Fibroblast of gingiva (primary cell): Measurements from ENCODE around the gene ZNF426.
A peak's percentile ranks its signal among the peaks of the same experiment; 100 is the strongest.
"Not testable (repeated sequence)": the region's sequence is repeated elsewhere in the genome, so short reads cannot be mapped to it uniquely, and the experiment has no call there.

ENCODE experiments used
- DNase-seq: peaks from one replicate; pipeline ENCODE4 v3.0.0-alpha.2; 2011; ENCODE audit warnings: low read depth

Gene ZNF426

DNA sequence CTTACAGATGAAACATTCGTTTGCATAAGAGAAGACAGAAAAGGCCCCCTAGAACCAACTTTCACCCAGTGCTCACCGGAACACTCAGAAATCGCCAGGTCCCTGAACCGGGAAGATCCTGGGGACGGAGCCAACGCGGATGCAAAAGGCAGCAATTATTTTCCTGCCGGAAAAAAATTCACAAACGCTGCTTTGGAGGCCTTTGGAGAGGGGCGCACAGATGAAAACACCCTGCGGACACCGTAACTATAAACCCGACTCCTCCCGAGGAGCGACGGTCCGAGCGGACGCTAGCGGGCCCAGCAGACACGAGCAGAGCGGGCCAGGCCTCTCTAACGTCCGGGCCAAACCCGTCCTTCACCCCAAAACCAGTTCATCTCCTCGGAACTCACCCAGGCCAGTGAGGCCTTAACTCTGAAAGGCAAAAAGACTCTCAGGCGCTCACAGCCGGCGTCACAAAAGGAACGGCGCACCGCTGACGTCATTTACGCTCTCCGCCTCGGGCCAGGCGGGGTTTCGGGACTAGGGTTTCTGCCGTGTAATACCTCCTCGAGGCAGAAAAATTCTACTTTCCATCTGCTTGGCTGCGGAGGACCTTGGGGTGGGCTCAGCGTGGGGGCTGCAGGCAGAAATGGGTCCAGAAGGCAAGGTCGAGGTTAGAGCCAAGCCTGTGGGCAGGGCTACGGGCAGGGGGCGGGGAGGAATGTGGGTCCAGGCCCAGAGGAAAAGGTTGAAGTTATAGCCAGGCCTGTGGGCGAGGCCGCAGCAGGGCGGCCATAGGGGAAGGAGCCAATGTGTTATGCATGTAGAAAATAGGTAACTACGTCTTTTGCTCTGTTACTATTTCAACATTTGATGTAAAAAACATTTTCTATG lies at the start of gene ZNF426:
TSS of gene ZNF426 (minus strand) at position 463 of the 876 bp plus-strand sequence. CDS start 2,413 bp downstream, outside the sequence.
- peak; percentile 91 for DNase-seq

DNA sequence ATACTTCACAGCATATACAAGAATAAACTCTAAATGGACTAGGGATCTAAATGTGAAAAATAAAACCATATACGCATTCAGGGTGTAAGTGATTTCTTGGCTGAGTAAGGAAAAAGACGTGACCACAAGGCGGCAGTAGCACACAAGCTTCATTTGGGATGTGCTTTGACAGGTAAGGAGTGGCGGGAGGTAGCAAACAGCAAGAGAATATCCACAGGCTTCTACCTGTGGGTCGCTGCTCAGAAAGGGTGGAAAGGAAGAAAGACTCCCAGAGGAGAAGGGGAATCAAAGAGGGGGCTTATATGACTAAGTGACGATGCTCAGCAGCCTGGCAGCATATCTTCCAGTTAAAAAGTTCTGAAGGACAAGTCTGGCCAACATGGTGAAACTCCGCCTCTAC lies 48.3 kb upstream of the ZNF426 start:
- DNase-seq = peak; percentile 49

DNA sequence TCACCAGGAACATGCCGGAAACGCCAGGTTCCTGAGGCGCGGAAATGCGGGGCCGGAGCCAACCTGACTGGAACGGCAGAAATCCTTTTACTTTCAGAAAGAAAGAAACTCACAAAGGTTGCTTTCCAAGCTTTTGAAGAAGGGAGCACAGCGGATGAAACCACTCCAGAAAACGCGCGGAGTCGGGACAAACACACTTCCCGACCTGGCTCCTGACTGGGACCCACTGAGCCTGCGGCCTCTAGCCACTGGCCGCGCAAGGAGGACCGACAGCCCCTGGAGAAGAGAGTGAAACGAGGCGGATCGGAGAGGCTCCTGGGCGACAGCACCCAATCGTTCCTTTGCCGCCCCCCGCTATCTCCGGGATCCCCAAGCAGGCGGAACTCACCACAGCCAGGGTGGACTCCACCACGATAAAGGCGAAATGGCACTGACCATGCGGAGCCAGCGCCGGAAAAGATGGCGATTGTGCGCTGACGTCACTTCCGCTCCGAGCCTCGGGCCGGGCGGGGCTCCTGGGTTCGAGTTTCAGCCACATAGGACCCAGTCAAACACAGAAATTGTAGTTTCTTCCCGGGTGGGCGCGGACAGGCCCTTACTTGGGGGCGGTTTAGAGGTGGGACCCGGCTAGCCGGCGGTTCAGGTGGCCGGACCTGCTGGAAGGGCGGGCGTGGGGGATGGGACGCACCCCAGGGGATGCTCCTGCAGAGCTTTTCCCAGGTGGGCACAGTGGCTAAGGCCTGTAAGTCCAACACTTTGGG lies 45.8 kb upstream of the ZNF426 start, which contains the start of gene ZNF121:
TSS of gene ZNF121 (minus strand) at position 432 of the 761 bp plus-strand sequence. CDS start 16,407 bp downstream, outside the sequence.
- peak; percentile 71 for DNase-seq

DNA sequence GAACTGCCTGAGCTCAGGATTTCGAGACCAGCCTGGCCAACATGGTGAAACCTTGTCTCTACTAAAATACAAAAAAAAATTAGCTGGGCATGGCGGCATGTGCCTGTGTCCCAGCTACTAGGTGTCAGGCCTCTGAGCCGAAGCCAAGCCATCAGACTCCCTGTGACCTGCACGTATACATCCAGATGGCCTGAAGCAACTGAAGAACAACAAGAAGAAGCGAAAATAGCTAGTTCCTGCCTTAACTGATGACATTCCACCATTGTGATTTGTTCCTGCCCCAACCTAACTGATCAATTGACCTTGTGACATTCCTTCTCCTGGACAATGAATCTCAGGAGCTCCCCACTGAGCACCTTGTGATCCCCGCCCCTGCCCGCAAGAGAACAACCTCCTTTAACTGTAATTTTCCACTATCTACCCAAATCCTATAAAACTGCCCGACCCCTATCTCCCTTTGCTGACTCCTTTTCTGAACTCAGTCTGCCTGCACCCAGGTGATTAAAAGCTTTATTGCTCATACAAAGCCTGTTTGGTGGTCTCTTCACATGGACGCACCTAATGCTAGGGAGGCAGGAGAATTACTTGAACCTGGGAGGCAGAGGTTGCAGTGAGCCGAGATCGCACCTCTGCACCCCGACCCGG lies 43.8 kb upstream of the ZNF426 start:
- DNase-seq = not testable (repeated sequence)

DNA sequence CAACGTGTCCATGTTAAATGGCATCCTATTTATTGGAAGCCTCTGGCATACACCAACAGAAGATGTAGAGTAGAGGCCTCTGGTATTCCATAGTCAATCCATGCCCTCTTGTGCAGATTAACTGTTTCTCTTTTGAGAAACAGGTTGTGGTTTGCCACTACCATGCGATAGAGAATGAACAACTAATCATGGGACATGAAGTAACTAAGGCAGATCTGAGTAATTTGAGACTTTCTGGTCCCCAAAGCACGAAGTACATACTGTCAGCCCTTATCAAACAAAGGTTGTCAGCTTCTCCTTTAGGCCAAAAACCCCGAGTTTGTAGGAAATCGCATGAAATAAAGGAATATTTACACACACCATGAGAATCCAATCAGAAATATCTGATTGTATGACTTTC lies 42.3 kb upstream of the ZNF426 start:
- DNase-seq = no peak

DNA sequence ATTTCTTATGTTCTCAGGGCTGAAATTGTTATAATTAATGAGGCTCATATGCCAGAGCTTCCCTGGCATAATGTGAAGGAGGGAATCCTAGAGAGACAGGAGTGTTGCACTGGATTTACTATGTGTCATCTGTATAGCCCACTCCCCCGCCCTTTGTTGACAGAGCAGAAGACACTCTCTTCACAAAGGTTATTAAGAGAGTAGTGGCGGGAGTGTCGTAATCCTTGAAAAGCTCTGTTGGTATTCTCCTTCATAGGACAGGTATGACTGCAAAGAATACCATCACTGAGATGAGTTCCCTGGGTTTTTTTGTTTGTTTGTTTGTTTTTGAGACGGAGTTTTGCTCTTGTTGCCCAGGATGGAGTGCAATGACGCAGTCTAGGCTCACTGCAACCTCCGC lies 31.8 kb upstream of the ZNF426 start:
- DNase-seq = no peak

DNA sequence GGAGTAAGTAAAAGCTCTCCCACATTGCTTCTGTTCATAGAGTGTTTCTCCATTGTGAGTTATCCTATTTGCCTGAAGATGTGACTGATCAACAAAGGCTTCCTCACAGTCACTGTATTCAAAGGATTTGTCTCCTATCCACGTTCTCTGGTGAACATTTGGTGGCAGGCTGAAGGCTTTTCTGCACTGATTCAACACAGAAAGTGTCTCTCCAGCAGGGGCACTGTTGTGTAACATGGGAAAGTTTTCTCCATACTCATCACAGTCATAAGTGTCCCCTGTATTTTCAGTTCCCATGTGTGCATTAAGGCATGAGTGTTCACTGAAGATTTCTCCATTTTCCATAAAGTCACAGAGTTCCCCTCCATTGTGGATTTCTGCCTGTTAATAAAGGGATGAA lies 28.3 kb upstream of the ZNF426 start:
- no peak for DNase-seq

DNA sequence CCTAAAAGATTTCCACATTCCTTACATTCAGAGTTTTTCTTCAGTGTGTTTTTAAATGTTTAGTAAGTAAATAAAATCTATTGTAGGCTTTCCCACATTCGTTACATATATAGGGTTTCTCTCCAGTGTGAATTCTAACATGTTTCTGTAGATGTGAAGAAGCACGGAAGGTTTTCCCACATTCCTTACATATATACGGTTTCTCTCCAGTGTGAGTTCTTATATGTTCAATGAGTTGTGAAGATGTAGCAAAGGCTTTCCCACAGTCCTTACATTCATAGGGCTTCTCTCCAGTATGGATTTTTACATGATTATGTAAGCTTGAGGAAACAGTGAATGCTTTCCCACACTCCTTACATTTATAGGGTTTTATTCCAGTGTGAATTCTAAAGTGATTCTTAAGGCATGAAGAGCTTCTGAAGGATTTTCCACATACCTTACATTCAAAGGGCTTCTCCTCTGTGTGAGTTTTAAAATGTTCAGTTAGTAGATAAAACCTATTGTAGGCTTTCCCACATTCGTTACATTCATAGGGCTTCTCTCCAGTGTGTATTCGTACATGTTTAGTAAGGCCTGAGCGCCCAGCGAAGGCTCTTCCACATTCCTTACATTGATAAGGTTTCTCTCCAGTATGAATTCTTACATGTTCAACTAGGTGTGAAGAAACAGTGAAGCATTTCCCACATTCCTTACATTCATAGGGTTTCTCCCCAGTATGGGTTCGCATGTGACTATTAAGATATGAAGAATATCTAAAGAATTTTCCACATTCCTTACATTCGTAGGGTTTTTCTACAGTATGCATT lies 27.7 kb upstream of the ZNF426 start:
- peak; percentile 12 for DNase-seq

DNA sequence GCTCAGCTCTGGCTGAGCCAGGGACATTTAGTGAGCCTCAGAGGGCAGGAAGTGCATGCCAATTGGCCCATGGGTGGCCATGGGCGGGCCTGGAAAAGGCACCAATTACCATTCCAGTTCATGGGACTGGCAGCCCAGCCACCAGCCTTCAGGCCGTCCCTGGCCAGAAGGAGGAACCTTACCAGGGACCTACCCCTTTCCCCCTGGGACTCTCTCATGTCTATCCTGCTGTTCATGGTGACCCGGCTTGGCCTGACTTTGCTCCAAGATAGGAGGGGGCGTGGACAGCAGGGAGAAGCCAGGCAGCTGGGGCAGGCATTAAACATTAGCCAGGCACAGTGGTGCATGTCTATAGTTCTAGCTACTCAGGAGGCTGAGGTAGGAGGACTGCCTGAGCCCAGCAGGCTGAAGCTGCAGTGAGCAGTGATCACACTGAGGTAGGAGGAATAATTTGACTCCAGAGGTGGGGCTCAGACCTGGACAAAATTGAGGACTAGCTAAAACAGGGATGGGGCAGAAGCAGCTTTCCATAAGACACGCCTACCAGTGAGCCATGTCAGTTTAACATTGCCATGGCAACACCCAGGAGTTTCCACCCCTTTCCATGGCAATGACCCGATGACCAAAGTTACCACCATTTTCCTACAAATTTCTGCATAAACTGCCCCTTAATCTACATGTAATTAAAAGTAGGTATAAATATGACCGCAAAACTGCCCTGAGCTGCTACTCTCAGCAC lies 14.3 kb upstream of the ZNF426 start:
- no peak for DNase-seq

DNA sequence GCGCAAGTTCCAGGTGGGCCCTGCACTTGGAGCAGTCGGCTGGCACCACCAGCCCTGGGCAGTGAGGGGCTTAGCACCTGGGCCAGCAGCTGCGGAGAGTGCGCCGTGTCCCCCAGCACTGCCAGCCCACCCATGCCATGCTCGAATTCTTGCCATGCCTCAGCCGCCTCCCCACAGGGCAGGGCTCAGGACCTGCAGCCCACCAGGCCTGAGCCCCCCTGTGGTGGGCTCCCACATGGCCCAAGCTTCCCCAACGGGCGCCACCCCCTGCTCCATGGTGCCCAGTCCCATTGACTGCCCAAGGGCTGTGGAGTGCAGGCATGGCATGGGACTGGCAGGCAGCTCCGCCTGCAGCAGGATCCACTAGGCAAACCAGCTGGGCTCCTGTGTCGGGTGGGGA lies 9.4 kb upstream of the ZNF426 start:
- no peak for DNase-seq

DNA sequence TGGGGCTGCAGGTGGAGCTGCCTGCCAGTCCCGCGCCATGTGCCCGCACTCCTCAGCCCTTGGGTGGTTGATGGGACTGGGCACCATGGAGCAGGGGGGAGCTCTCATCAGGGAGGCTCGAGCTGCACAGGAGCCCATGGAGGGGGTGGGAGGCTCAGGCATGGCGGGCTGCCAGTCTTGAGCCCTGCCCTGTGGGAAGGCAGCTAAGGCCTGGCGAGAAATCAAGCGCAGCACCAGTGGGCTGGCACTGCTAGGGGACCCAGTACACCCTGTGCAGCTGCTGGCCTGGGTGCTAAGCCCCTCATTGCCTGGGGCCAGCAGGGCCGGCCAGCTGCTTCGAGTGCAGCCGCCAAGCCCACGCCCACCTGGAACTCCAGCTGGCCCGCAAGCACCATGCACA lies 2.8 kb upstream of the ZNF426 start:
- DNase-seq = not testable (repeated sequence)

DNA sequence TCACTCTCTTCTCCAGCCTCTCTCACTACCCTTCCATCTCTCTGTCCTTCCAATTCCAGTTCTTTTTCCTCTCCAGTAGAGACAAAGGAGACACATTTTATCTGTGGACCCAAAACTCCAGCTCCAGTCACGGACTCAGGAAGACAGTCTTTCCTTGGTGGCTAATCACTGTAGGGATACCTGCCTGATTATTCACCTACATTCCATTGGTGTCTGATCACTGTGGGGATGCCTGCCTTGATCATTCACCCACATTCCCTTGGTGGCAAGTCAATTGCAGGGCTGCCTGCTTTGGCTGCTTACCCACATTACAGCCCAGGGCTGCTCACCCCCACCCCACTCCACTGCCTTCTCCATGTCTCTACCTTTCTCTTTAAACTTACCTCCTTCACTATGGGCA lies 1.5 kb upstream of the ZNF426 start:
- not testable (repeated sequence) for DNase-seq

DNA sequence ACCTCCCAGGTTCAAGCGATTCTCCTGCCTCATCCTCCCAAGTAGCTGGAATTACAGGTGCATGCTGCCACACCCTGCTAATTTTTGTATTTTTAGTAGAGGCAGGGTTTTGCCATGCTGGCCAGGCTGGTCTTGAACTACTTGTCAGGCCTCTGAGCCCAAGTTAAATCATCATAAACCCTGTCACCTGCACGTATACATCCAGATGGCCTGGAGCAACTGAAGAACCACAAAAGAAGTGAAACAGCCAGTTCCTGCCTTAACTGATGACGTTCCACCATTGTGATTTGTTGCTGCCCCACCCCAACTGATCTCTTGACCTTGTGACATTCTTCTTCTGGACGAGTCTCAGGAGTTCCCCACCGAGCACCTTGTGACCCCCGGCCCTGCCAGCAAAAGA lies 756 bp upstream of the ZNF426 start:
- not testable (repeated sequence) for DNase-seq

DNA sequence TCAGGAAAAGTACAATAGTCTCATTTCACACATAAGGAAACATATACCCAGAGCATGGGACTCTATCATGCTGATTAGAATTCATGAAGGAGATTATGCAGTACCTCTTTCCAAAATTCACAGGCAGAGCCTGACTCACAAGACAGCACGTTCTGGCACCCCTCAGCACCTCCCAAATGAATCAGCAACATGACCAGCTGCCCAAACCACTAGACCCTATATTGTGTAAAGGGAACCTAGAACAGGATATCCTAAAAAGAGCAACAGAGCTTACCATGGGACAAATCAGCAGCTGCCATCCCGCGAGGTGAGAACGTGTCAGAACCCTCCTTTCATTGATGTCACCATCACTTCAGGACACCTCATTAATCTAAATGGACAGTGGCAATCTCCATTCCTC lies 2.5 kb downstream of the ZNF426 start:
- DNase-seq = no peak

DNA sequence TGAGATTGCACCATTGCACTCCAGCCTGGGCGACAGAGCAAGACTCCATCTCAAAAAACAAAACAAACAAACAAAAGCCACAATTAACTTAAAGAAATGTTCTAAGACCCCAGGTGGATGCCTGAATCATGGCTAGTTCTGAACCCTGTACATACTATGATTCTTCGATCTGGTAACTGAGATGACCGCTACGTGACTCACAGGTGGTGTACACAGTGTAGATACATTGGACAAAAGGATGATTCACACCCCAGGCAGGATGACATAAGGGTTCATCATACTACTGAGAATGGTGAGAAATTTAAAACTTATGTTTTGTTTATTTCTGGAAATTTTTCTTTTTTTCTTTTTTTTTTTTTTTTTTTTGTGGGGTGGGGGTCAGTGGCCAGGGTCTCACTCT lies 6.5 kb downstream of the ZNF426 start:
- no peak for DNase-seq

DNA sequence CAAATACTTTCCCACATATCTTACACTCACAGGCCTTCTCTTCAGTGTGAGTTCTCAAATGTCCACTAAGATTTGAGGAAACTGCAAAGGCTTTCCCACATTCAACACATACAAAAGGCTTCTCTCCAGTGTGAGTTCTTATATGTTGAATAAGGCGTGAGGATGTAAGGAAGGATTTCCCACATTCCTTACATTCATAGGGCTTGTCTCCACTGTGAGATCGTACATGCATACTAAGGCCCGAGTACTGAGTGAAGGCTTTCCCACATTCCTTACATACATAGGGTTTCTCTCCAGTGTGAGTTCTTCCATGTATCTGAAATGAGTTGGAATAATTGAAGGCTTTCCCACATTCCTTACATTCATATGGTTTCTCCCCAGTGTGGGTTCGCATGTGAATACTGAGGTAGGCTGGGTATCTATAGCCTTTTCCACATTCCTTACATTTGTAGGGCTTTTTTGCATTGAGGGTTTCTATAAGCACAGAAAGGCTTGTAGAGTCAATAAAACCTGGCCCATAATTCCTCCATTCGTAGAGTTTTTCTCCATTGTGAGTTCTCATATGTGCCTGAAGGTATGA lies 9.6 kb downstream of the ZNF426 start:
- peak; percentile 7 for DNase-seq

DNA sequence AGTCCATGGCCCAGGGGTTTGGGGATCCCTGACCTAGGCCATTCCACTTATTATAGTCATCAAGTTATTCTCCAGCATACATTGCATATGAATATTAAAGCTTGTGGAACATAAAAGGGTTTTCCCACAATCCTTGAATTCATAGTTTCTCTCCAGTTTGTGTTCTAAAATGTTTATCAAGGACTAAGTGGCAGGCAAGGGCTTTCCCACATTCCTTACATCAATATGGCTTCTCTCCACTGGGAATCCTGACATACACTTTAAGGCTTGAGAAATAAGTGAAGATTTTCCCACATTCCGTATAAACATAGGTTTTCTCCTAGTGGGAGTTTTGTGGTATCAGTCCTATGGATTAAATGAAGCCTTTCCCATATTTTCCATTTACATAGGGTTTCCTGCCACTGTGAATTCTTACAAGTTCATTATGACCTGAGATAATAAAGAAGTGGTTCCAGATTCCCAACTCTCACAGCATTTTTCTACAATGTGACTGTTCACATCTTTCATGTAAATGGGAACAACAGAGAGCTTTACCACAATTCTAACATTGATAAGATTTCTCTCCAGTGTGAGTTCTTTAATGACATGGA lies 14.5 kb downstream of the ZNF426 start:
- DNase-seq = no peak

DNA sequence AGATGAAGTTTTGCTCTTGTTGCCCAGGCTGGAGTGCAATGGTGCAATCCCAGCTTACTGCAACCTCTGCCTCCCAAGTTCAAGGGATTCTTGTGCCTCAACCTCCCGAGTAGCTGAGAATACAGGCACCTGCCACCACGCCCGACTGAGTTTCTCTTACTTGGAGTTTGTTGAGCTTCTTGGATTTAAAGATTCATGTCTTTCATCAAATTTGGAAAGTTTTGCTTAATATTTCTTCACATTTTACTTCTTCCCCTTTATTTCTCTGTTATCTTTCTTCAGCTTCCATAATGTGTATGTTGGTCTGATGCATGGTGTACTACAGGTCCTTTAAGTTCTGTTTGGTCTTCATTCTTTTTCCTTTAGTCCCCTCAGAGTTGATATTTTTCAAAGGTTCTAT lies 31.2 kb downstream of the ZNF426 start:
- no peak for DNase-seq

DNA sequence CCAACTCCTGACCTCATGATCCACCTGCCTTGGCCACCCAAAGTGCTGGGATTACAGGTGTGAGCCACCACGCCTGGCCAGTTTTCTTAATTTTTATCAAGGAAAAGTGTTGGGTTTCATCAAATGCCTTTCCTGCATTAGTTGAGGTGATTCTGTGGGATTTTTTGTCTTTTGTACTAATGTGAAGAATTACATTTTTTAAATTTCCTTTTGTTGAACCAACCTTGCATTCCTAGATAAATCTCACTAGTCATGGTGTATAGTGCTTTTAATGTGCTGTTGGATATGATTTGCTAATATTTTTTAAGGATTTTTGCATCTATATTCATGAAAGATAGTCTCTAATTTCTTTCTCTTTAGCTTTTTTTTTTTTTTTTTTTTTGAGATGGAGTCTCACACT lies 37.6 kb downstream of the ZNF426 start:
- DNase-seq = no peak

DNA sequence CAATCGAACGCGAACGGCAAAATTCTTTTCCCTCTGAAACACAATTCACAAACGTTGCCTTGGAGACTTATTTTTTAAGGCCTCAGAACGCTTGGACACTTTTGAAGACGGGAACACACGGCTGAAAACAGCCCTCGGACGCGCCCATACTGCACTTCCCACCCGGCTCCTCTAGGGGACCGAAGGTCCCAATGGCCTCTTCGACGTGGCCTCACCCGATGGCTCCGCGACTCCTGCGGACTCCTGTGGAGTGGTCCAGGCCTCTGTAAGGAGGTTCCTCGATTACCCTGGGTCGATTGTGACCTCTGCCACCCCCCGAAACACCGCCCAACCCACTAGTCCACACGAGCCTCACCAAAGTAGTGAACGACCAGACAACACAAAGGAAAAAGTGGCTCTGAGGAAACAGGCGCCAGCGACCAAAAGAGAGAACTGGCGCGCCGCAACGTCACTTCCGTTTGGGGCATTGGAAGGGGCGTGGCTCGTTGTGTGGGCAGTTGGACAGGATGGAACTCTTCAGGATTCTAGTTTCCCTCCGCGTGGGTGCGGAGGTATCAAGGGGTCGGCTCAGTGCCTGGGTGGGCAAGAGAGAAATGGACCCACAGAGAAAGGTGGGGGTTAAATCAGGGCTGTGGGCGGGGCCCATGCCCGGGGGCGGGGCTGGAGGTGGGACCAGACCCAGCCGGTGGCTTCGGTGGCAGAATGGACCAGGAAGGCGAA lies 40.1 kb downstream of the ZNF426 start, which contains the start of gene ZNF560:
TSS of gene ZNF560 (minus strand) at position 434 of the 720 bp plus-strand sequence. CDS start 23,303 bp downstream, outside the sequence.
- DNase-seq = peak; percentile 30
